DND-41 (cell line): ENCODE data around the gene GRIN1.

Source experiments
- ATAC-seq: fragments of 200-7000 bp; cut with Tn5 transposase; 3 replicates; pipeline ENCODE4 v1.9.1; 2021; ENCODE audit warnings: low read depth; ENCODE audit not compliant: insufficient read depth
- DNase-seq: peaks from one replicate; pipeline ENCODE4 v3.0.0-alpha.2; 2020
- H2AFZ ChIP-seq: 2 replicates; pipeline ENCODE4 v1.6.0; 2012; ENCODE audit warnings: low read depth, low read length
- H3K27ac ChIP-seq: 2 replicates; pipeline ENCODE4 v1.5.1; 2012; ENCODE audit warnings: low read length, inconsistent platforms
- H3K27me3 ChIP-seq: fragments of 200-600 bp; sonication (generic); 2 replicates; pipeline ENCODE4 v1.6.0; 2012; ENCODE audit warnings: low read length, mild to moderate bottlenecking, inconsistent platforms; ENCODE audit not compliant: insufficient read depth, poor library complexity
- H3K36me3 ChIP-seq: 2 replicates; pipeline ENCODE4 v1.5.1; 2012; ENCODE audit warnings: low read length, inconsistent platforms; ENCODE audit not compliant: insufficient read depth
- H3K4me1 ChIP-seq: 2 replicates; pipeline ENCODE4 v1.5.1; 2012; ENCODE audit warnings: mild to moderate bottlenecking, low read length; ENCODE audit not compliant: insufficient read depth
- H3K4me2 ChIP-seq: 2 replicates; pipeline ENCODE4 v1.6.0; 2012; ENCODE audit warnings: mild to moderate bottlenecking, moderate library complexity, low read length, inconsistent platforms; ENCODE audit not compliant: insufficient read depth
- H3K4me3 ChIP-seq, 2 experiments: fragments of 200-600 bp in 1 of 2; shearing (Covaris generic) in 1 of 2; 2 replicates each; pipeline ENCODE4 v1.5.1; 2012 to 2016; ENCODE audit warnings: inconsistent platforms in 2 of 2, low read length in 2 of 2, mild to moderate bottlenecking in 2 of 2, low read depth in 1 of 2, moderate library complexity in 1 of 2
- H3K79me2 ChIP-seq: 2 replicates; pipeline ENCODE4 v1.6.0; 2012; ENCODE audit warnings: low read length, inconsistent platforms; ENCODE audit not compliant: insufficient read depth
- H3K9ac ChIP-seq: 2 replicates; pipeline ENCODE4 v1.6.0; 2012; ENCODE audit warnings: low read depth, mild to moderate bottlenecking, inconsistent platforms, low read length, moderate library complexity
- H3K9me3 ChIP-seq: 2 replicates; pipeline ENCODE4 v1.5.1; 2012; ENCODE audit warnings: low read length, moderate library complexity, mild to moderate bottlenecking, inconsistent platforms; ENCODE audit not compliant: insufficient read depth, severe bottlenecking
- H4K20me1 ChIP-seq: 2 replicates; pipeline ENCODE4 v1.6.0; 2012; ENCODE audit warnings: low read length; ENCODE audit not compliant: insufficient read depth
- CTCF ChIP-seq: IDR thresholded peaks from 2 replicates; pipeline ENCODE4 v1.5.1; 2012; ENCODE audit warnings: borderline replicate concordance, low read length, moderate library complexity, mild to moderate bottlenecking; ENCODE audit not compliant: poor library complexity, severe bottlenecking; ENCODE audit errors: extremely low read depth
- EZH2 ChIP-seq: IDR thresholded peaks from 3 replicates; pipeline ENCODE4 v1.6.1; 2012; ENCODE audit warnings: borderline replicate concordance, low read depth, mild to moderate bottlenecking, moderate library complexity, low read length, inconsistent platforms; ENCODE audit not compliant: severe bottlenecking

GRIN1 gene

GRCh38 chr9:137187386-137187785 is 48.4 kb downstream of the GRIN1 start:
- peak overlapping the region; percentile 88 for H3K4me2 ChIP-seq
- DNase-seq (no peak), ATAC-seq (no peak)
- no peak overlapping the region for H2AFZ ChIP-seq
- peak overlapping the region; percentile 66 to 97; a peak in 3 of 4 replicates for H3K4me3 ChIP-seq
- H3K9me3 ChIP-seq = no peaks in the 10 kb centered on the region
- peaks cover 48% of the 10 kb centered on the region for H3K79me2 ChIP-seq
- no peak for TF ChIP-seq EZH2
- H3K36me3 ChIP-seq = peaks cover 74% of the 10 kb centered on the region
- H4K20me1 ChIP-seq = peaks cover 39% of the 10 kb centered on the region
- H3K9ac ChIP-seq = peak overlapping the region; percentile 97
- no peaks in the 10 kb centered on the region for H3K27me3 ChIP-seq
- H3K4me1 ChIP-seq = peaks cover 44% of the 10 kb centered on the region
- peak overlapping the region; percentile 94; the same call in 1 of the 2 replicates for H3K27ac ChIP-seq

- Histone ChIP-seq H2AFZ (peak overlapping the region; percentile 84), H3K4me2 (peak overlapping the region; percentile 88), H3K36me3 (peaks cover 67% of the 10 kb centered on the region), H3K4me1 (peaks cover 44% of the 10 kb centered on the region), H3K79me2 (peaks cover 48% of the 10 kb centered on the region), H3K4me3 (peak overlapping the region; percentile 66 to 97), H3K27ac (peak overlapping the region; percentile 94), H3K27me3 (no peaks in the 10 kb centered on the region), H3K9me3 (no peaks in the 10 kb centered on the region), H3K9ac (peak overlapping the region; percentile 97), H4K20me1 (peaks cover 39% of the 10 kb centered on the region)
- ATAC-seq (no peak), DNase-seq (no peak)
- TF ChIP-seq CTCF (no peak), EZH2 (no peak)
These were observed 49.1 kb downstream of the GRIN1 start for GRCh38 chr9:137188086-137188489.

GRCh38 chr9:137188490-137189296 is 49.7 kb downstream of the GRIN1 start, which contains the start of the genes ANAPC2 and SSNA1:
Gene ANAPC2 (minus strand): TSS chr9:137188560. CDS start chr9:137188532, 28 bp downstream.
Gene SSNA1 (plus strand): TSS chr9:137188676. CDS start chr9:137188727, 51 bp downstream.
- peak within 1 kb of the TSS; percentile 94 for H3K27ac ChIP-seq
- no peaks in the 10 kb centered on the region for H3K9me3 ChIP-seq
- peaks cover 44% of the 10 kb centered on the region for H3K4me1 ChIP-seq
- peaks cover 39% of the 10 kb centered on the region for H4K20me1 ChIP-seq
- peaks cover 61% of the 10 kb centered on the region for H3K36me3 ChIP-seq
- H3K4me2 ChIP-seq = peak within 1 kb of the TSS; percentile 88
- H3K9ac ChIP-seq = peak within 1 kb of the TSS; percentile 97
- peak within 1 kb of the TSS; percentile 66 to 97 for H3K4me3 ChIP-seq
- DNase-seq (peak; percentile 87), ATAC-seq (peak; percentile 76)
- peak within 1 kb of the TSS; percentile 84 for H2AFZ ChIP-seq
- H3K27me3 ChIP-seq = no peaks in the 10 kb centered on the region
- H3K79me2 ChIP-seq = peaks cover 48% of the 10 kb centered on the region
- TF ChIP-seq CTCF = peak; percentile 48
- no peak for TF ChIP-seq EZH2
